Caki2 (cell line): ENCODE results near the gene RCHY1. TPM values are rescaled to one million over a fixed set of nuclear protein-coding genes. Genes with fewer than 3 reads are reported as not detected.

Experiments
- DNase-seq: peaks from one replicate; pipeline ENCODE4 v3.0.0-alpha.2; 2015; ENCODE audit warnings: low read depth
- in situ Hi-C: cut with HindIII; loops from 2 replicates; pipeline ENCODE4 v1.10.0; 2016; ENCODE audit warnings: low sequenced_read_pairs, low pct_unique_long_range_greater_than_20kb, mixed read lengths
- total RNA-seq: library from RNA; depleted of rRNA; stranded (reverse); fragments of >200 nt; shearing (Covaris generic); gene quantifications from 2 replicates; pipeline ENCODE4 v1.2.3, GENCODE V29; 2014; ENCODE audit warnings: low replicate concordance; rRNA removed

The RCHY1 gene
- total RNA-seq, 1 experiment from 2014 or later: 3.5 TPM

- in situ Hi-C loops: no loop called here
- no peak for DNase-seq
These were observed 43.5 kb downstream of the RCHY1 start for GRCh38 chr4:75470738-75471137.

DNA sequence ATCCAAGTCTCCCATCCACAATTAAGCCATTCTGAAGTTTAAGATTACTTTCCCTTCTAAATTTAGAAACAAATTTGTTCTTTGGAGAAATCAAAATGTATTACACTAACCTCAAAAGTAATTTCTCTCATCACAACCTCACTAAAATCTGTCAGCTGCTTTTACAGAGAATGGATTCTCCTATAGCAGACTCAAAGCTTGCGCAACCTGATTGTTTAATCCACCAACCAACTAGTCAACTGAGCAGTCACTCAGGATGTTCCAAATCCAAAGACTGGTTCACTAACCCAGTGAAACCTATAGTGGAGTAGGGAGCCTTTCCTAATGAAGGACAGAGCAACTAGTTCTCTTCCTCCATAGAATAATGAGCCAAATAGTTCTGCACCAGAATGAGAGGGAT, 44.3 kb downstream of the RCHY1 start:
- no peak for DNase-seq
- in situ Hi-C loops: no loop called here

DNA sequence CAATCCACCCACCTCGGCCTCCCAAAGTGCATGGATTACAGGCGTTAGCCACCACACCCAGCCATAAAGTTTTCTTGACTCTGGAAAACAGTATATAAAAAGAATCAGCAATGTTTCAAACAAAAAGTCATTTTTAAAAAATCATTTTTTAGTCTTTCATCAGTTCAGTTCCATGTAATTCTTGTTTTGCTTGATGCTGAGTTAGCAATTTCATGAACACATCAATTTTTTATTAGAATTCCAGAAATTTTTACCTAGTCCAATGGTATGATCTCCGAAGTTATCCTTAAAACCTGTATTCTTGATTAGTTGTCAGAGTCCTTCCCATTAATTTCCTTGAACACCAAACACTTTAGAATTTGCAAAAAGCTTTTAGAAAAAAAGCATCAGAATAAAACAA, 56.8 kb downstream of the RCHY1 start:
- no peak for DNase-seq
- in situ Hi-C loops: no loop called here

- in situ Hi-C loops: no loop called here
- DNase-seq: no peak
These were observed 80.1 kb downstream of the RCHY1 start for GRCh38 chr4:75434105-75434504.

DNA sequence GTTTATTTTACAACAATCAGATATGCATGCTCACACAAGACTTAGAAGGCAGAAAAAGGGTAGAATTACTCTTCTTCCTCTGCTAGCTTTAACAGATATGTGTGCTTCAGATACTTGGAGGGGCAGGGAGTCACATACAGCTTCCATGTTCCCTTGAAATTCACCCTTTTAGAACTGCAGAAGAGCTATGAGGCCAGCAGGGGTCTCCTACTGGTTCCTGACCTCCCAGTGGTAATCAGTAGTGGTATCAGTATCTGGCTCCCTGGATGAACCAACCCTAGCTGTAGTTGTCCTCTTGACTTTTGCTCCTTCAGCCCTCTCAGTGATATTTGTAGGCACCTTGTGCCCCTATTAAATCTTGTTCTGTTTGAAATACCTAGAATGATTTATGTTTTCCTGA, 81.5 kb downstream of the RCHY1 start:
- in situ Hi-C loops: no loop called here
- no peak for DNase-seq

DNA sequence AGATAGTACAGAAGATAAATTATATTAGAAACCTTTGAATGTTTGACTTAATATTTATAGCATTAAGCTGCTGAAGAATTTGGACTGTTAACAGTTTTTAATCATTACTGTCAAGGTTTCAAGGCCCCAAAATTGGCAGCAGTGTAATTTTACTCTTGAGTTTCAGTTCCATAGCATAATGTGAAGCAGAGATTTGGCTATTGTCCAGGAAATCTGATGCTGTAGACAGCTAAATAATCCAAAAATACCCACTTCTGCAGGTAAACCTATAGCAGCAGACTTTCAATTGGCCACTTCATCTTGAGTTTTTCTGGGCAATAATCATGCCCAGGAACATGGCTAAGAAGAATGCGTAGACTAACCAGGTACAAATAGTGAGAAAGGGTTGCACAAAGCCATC, 85.0 kb downstream of the RCHY1 start:
- in situ Hi-C loops: no loop called here

More for the DNA sequence above, 85.0 kb downstream of the RCHY1 start:
- no peak for DNase-seq

Other genes with a start within 250 kb of the RCHY1 start
- 4.2 and 7.2 TPM in 2 replicates for gene THAP6, start 70 bp upstream of the RCHY1 start, total RNA-seq
- gene ODAPH, start 41.7 kb upstream of the RCHY1 start, total RNA-seq: 0.17 TPM in 1 of 2 replicates, not detected in the other
- 1.8 and 5.7 TPM in 2 replicates for gene CDKL2, start 116.1 kb upstream of the RCHY1 start, total RNA-seq
- 35.8 and 36.3 TPM in 2 replicates for gene G3BP2, start 159.0 kb upstream of the RCHY1 start, total RNA-seq
- 25.5 and 28.1 TPM in 2 replicates for gene USO1, start 210.2 kb upstream of the RCHY1 start, total RNA-seq